Amniotic epithelial cell (primary cell): ENCODE results near the gene STRA8.
A peak's percentile ranks its signal among the peaks of the same experiment; 100 is the strongest.
"Not testable (repeated sequence)": the region's sequence is repeated elsewhere in the genome, so short reads cannot be mapped to it uniquely, and the experiment has no call there.

Experiments used
- DNase-seq: peaks from one replicate; pipeline ENCODE4 v3.0.0-alpha.2; 2010; ENCODE audit warnings: low read depth

Gene STRA8

DNA sequence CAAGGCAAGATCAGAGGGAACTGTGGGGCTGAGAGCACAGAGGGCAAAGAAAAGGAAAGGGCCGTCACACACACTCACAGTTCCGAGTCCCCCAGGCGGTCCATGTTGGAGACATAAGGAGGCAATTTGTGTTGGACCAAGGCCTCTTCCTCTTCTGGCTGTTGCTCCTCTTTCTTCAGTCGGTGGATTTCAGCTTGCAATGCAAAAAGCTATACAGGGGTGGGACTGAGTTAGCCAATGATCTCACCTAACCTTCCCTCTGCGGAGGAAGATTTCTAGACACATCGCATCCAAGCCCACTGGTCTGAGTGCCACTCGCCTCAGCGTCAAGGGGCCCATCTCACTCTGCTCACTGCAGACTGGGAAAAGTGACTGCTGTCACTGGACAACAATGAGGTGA is 27.8 kb upstream of the STRA8 start:
- DNase-seq, result no peak

DNA sequence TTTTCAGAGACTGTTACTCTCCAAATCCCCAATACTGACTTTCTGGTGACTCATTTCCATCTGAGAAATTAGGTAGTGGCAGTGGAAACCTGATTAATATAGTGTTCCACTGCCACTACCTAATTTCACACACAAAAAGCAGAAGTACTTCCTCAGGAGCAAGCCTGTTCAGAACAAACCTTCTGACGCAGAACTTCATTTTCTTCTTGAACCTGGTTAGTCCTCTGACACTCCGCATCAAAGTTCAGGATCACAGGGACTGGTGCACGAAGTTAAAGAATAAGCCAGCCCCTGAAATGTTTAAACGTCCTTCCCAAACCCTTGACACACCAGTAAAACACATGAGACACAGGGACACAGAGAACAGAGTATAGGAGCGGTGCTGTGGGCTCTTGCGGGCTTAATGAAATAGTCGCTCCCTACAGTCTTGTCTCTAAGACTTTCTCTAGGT is 26.7 kb upstream of the STRA8 start:
- no peak for DNase-seq

DNA sequence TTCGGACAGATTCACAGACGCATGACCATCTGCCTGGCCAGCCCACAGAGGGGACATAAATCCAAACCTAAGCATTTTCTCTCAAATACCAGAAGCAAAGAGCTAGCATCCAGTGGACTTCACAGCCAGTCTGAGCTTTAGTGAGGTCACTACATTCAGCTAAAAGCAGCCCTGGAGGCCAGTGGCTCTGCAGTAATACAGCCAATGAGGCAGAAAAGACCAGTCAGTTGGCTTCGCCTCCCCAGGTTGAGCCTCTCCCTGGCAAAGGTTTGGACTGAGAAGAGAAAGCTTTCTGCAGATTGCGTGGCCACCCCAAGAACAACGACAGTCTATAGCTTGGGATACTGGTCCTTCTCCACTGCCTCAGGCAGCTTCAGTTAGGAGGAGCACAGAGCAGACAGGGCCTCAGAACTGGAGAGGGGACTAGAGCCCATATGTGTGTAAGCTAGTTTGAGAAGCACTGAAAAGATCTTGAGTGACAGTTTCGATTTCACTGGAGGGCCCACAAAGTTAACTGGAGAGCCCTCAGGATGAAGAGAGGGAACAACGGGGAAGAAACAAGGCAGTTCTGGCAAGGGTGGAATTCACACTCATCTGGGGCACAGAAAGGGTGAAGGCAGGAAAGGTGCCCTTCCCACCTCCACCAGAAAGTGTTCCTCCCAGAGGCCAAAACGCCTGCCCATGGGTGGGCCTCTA is 26.1 kb upstream of the STRA8 start:
- DNase-seq, result no peak

DNA sequence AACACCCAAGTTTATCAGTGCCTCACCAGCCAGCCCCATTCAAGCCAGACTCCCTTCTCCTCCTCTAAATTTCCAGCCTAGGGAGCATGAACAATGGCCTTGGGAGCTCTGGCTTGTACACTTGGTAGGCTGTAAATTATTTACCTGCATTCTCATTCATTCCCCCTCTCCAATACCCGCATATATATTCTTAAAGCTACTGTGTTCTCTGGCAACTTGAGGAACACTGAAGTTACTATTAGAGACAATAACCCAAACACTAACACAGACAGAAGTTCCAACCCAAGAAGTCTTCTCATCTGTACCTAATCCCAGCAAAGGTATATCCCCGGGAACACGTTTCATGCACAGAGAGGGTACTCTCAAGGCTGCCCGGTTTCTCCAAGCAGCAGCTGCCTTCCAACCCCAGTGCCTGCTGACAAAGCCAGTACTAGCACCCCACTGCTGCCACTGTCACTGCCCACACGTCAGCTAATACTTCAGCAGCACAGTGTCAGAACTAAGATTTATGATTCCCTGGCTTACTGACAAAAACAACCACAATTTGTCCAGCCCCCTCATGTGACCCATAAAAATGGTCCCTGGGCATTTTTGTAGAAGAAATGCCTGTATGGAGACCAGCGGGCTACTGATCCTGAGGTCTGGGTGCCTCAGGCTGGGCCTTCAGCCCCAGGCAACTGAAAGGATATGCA is 25.4 kb upstream of the STRA8 start:
- no peak for DNase-seq

DNA sequence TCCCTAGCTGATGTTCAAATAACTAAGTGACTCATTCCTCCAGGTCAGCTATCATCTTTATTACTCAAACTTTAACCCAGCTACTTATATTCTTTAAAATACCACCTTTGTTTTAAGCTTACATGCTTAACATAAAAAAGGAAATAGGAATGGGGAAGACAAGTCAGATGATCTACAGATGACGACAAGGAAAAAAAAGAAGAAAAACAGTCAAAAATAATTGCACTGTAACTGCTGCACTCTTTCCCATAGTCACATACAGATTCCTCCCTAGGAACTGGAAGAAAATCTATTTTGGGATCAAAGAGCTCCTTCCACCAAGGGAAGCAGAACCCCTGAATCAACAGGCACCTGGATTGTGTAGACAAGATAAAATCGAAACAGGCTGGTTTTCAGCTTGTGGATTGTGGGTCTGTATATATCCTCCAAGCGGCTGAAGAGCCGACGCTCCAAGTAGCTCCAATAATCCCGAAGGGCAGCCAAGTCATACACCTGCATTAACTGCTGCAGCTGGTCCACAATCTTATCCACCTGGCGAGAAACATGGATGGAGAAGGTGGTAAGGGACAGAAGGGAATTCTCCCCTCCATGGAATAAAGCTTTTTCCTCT is 24.3 kb upstream of the STRA8 start:
- no peak for DNase-seq

DNA sequence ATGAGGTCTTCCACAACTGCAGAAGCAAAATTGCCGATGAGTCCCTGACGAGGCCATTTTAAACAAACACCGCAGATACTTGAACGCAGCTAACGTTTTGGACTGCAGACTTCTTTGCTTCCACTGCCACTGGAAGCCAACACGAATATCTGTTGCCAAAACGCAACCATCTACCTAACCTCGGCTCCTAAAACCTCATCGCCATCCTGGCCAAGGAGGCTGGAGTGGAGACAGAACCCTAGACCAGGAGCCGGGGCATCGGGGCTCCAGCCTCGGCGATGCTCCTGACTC is 22.8 kb upstream of the STRA8 start:
- no peak for DNase-seq

DNA sequence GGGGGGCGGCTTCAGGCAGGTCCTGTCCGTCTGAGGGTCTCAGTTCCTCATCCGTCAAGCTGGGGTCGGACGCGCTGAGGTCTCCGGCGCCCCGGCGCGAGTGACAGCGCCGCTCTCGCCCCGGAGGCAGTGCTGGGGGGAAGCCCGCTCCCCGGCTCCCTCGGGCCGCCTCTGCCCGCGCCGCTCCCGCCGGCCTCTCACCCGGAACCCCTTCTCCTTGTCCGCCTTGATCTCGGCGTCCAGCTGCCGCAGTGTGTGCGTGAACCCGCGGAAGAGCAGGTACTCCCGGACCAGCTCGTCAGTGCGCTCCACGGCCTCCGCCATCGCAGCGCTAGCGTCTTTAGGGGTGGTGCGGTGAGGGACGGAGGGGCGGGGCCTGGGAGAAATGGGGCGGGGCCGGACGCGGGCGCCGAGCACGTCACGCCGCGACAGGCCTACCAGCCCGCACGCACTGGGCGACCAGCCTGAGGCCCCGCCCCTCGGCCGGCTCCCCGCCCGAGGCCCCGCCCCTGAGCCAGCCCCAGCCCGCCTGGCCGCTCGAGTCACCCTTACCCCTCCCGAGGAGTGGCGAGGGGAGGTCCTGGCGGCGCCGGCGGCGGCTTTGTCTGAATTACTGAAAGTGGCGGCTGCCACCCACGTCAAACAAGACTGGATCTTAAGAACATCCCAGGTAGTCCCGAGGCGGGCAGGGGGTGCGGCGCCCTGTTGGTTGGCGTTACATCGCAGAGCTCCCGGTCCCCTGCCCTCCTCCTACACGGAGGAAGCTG is 22.3 kb upstream of the STRA8 start, which contains the start of gene WDR91:
Gene WDR91, minus strand, starts transcription at position 348 of the 767 bp plus-strand sequence. Its CDS starts 24 bp downstream, at position 324.
- DNase-seq, result peak; percentile 78

DNA sequence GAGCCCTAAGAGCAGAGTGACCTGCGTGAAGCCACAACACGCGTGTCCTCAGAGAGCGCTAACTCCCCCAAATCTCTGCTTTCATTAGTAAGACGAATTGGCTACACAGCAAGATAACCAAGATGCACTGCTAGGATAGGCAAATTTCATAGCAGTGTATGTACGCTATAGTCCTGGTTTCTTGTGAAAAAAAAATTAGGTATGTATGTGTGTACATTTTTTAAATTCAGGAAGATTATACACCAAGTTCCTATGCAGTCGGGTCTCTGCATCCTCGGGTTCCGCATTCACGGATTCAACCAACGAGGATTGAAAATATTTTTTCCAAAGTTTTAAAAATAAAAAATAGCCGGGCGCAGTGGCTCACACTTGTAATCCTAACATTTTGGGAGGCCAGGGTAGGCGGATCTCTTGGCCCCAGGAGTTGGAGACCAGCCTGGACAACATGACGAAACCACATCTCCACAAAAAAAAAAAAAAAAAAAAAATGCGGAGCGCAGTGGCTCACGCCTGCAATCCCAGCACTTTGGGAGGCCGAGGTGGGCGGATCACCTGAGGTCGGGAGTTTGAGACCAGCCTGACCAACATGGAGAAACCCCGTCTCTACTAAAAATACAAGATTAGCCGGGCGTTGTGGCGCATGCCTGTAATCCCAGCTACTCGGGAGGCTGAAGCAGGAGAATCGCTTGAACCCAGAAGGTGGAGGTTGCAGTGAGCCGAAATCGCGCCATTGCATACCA is 21.5 kb upstream of the STRA8 start:
- DNase-seq, result peak; percentile 50

DNA sequence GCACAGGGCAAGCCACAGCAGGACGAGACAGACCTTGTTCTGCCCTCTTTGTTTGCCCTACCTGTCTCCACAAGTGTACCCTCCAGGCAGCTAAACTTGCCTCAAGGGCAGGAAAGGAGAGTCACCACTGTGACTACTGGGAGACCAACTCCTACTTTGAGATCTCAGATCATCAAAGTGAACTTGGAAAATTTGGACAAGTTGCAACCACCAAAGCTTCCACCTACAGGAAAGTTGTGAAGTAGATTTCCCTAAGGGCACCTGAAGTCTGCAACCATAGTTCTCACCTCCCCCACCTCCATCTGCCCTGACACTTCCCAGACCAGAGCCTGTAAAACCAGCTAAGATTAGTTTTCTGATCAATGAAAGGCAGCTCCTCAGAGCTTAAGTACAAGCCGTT is 19.8 kb upstream of the STRA8 start:
- DNase-seq, result no peak

DNA sequence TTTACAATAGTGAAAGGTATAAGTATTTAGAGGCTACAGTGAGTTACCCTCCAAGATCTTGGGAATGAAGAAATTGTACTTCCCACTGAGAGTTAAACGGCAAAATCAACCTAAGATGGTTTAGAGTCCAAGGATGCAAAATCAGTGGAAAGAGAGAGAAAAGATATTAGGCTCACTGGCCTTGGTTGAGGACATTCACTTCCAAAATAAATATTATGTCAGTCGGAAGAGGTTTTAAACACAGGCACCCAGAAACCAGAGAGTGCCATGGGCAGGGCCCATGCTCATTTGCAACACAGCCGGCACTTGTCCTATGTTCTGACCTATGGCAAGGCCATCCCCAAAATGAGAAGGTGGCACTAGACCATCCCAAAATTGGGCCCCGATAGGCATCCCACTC is 18.5 kb upstream of the STRA8 start:
- no peak for DNase-seq

DNA sequence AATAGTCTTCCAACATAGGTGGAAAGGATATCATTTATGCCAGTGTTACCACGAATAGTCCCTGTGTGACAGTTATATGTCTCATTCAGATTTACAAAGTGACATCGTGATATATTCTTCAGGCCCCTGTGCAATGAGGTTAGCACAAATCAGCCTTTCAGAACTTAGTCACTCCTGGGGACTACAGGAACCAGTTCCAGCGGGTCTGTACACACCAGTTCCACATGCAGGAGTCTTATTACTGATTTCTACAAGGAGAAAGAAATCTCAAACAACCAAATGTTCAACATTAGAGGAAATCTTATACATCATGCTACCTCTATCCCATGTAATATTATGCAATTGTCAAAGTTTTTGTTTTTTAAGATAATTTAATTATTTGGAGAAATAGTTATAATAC is 17.9 kb upstream of the STRA8 start:
- no peak for DNase-seq

DNA sequence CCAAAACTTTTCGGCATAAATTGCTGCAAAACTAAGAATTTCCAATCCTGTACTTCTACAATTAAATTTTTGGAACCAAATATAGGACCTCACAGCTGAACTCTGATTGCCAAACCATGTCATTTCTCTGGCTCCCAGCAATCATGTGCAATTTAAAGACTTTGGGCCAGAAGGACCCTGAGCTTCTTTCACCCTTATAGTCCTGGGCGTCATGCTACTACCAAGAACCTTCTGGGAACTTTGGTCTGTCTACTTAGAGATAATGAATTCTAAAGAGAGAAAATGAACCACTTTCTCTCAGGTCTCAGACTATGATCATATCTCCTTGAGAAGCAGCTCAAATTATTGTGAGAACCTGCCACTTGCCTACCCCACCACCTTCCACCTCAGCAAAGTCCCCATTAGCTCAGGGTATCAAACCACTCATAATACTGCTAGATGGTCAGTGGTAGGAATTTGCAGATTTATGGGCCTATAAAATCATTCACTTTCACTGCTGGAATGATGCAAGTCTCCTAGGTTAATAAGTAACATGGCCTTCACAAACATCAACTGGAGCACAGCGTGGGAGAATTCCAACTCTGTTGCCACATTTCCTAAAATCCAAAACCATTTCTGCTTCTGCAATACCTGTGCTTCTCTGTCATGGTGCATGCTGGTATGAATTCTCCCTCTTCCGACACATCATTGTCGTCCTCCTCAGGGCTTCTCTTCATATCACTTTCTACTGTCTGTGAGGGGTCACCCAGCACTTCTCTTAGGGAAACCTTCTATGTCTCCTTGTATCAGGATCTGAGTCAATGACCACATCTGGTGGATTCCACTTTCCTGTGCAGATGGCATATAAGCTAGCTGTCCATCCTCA is 15.8 kb upstream of the STRA8 start:
- no peak for DNase-seq

DNA sequence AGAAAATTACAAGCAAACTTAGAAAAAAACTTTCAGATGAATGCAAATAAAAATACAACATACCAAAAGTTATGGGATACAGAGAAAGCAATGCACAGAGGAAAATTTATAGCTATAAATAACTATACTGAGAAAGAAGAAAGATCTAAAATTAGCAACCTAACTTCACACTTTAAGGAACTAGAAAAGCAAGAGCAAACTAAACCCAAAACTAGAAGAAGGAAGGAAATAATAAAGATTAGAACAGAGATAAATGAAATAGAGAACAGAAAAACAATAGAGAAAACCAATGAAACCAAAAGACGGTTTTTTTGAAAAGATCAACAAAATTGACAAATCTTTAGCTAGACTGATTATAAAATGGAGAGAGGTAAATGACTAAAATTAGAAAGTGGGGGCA is 9.6 kb upstream of the STRA8 start:
- no peak for DNase-seq

DNA sequence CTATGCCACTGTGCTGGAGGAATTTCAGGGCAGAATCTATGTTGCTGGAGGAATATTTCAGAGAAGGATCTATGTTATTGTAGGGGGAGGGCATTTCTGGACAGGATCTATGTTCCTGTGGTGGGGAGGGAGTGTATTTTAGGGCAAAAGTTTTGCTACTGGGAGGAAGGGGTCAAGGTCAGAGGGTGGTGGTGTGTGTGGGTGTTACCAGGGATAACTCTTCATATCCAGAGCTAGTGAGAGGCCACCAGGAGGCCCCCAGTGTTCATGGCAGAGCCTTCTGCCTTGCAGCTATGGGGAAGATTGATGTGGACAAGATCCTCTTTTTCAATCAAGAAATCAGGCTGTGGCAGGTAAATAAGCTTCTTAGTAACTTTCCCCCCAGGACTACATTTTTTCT is 2.0 kb upstream of the STRA8 start:
- DNase-seq, result no peak

DNA sequence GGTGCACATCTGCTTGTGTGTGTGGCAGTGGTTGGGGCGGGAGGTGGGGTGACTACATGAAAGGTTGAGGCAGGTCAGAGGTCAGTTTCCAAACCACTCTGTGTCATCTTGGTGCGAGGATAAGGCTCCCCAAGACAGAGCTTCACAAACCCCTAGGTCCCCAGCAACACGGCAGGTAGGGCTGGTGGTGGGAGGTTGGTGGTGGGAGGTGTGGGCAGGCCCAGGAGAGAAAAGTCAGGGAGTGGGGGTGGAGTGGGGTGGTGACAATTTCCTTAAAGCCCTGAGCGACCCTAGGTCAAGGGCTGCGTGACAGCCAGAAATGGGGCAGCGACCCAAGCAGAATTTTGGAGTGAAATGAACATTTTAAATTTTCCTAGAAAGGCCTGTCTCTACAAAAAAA is 1.6 kb upstream of the STRA8 start:
- DNase-seq, result no peak

DNA sequence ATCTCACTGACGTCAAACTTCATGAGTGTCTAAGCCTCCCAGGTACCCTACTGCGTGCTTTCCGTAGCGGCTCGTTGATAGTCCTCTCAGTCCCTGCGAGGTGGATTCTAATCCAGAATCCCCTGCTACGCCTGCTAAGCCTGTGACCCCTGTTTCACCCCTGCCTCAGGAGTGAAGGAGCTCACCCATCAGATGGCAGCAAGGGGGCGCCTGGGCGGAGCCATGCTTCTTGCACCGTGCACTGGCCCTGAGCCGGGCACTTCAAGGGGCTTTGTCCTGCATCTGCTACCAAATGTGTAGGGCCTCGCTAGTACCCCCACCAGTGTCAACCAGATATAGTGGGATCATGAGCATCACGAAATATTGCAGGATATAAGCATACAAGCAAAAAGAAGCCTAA is 918 bp upstream of the STRA8 start:
- DNase-seq, result no peak

DNA sequence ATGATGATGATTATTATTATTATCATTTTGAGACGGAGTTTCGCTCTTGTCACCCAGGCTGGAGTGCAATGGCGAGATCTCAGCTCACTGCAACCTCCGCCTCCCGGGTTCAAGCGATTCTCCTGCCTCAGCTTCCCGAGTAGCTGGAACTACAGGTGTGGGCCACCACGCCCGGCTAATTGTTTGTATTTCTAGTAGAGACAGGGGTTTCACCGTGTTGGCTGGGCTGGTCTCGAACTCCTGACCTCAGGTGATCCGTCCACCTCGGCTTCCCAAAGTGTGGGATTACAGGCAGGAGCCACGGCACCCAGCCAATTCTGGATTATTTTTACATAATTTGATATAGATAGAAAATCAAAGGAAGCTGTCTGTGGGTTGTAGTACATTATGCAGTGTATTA is 457 bp downstream of the STRA8 start:
- not testable (repeated sequence) for DNase-seq

DNA sequence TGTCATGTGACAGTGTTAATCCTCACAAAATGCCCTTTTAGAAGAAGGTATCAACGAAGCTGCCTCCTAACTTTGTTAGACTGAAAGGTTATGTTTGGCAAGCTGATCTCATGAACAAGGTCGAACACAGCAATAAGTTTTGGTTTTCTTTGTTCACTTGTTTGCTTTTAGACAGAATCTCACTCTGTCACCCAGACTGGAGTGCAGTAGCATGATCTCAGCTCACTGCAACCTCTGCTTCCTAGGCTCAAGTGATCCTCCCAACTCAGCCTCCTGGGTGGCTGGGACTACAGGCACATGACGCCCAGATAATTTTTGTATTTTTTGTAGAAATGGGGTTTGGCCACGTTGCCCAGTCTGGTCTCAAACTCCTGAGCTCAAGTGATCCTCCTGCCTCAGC is 1.1 kb downstream of the STRA8 start:
- no peak for DNase-seq

DNA sequence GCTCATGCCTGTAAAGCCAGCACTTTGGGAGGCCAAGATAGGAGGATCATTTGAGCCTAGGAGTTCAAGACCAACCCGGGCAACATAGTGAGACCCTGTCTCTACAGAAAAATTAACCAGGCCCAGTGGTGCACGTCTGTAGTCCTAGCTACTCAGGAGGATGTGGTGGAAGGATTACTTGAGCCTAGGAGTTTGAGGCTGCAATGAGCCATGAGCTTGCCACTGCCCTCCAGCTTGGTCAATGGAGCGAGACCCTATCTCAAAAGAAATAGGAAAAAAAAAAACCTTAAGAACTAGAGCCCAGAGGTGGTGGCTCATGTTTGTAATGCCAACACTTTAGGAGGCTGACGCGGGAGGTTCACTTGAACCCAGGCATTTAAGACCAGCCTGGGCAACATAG is 2.2 kb downstream of the STRA8 start:
- no peak for DNase-seq

DNA sequence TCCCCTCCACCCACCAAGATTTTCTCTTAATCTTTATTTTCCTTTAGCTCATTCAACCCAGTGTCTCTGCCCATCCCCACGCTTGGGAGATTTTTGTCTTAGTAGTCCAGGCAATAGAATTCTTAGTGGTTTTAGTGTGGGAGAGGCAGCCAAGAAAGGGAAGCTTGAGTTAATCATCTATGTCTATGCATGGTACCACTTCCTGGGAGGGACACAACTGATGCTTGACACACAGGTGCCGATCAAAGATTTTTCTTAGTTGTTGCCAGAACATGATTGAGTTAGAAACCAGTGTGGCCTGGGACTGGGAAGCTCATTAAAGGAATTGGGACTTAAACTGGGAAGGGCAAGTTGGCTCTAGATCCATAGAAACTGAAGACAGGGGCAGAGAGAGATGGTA is 3.1 kb downstream of the STRA8 start:
- peak; percentile 21 for DNase-seq

DNA sequence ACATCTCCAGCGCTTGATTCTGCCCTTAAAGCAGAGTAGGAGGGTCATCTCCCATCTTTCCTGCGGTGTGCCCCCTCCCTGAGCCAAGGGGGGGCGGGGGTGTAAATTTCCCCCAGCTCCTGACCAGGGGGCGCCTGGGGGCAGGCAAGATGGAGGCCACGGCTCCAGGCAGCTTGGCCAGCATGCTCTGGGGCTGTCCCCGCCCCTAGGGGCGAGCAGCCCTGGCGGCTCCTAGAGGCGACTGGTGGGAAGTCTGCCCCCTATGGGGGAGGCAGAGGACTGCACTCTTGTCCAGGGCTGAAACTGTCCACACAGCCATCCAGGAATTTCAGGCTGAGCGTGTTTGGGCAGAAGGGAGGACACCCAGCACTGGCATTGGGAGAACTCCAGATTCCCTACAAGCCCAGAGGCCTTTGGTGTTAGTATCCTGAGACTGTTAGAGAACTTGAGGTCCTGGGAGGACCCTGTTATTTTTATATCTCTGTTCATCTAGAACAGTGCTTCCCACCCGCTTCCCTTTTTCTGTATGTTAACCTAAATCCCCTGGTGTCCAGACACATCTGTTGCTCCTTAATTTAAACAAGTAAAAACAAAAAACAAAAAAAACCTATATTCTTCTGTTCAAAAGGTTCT is 4.6 kb downstream of the STRA8 start:
- no peak for DNase-seq
